Measurements from ENCODE around the gene HCAR1. TPM values are rescaled to one million over a fixed set of nuclear protein-coding genes. Genes with fewer than 3 reads are reported as not detected.
"Not testable (repeated sequence)": the region's sequence is repeated elsewhere in the genome, so short reads cannot be mapped to it uniquely, and the experiment has no call there.

HCAR1 gene

DNA sequence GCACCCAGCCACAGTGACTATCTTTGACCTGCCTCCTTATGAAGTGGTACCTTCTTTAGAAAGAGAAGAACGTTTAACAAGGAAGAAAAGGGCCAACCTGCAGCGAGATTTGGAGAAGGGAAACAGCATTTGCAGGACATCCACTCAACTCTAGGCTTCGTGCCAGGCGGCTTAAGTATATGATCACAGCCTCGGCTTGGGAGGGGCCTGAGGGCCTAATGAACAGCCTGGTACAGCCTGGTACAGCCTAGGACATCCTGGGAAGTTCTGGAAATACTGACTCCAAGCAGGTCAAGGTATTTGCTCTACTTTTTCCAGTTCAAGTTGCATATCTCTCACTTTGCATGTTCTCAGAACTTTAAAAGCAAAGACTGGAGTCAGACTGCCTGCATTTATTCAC is 43.6 kb downstream of the HCAR1 start:
- H3K27me3 ChIP-seq (ENCODE audit: control insufficient read depth, insufficient read depth, low read length): no peaks in the 10 kb centered on the region
- H3K9me3 ChIP-seq (replicated peaks; ENCODE audit: low read length): no peaks in the 10 kb centered on the region
- H3K9ac ChIP-seq (ENCODE audit: low read depth, low read length): no peak overlapping the region
- H3K36me3 ChIP-seq (ENCODE audit: insufficient read depth, low read length): no peaks in the 10 kb centered on the region
- H3K4me1 ChIP-seq (ENCODE audit: control insufficient read depth, insufficient read depth, low read length): no peaks in the 10 kb centered on the region
- H3K4me2 ChIP-seq (ENCODE audit: low read length): no peak overlapping the region
- H3K4me3 ChIP-seq (ENCODE audit: low read length): no peak overlapping the region

DNA sequence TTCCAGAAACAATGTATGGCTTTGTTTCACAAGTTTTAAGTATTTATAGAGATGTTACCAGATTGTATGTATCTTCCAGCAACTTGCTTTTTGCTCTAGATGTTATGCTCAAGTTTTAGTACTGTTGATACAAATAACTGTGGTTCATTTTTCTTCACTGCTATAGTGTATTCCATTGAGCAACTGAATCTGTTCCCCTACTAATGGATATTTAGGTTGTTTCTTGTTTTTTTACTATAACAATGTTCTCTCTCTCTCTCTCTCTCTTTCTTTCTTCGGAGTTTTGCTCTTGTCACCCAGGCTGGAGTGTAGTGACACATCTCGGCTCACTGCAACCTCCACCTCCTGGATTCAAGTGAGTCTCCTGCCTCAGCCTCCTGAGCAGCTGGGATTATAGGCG is 44.1 kb downstream of the HCAR1 start:
- H3K4me1 ChIP-seq (ENCODE audit: control insufficient read depth, insufficient read depth, low read length): no peaks in the 10 kb centered on the region
- no peak overlapping the region for H3K4me2 ChIP-seq (ENCODE audit: low read length)
- no peaks in the 10 kb centered on the region for H3K27me3 ChIP-seq (ENCODE audit: control insufficient read depth, insufficient read depth, low read length)

DNA sequence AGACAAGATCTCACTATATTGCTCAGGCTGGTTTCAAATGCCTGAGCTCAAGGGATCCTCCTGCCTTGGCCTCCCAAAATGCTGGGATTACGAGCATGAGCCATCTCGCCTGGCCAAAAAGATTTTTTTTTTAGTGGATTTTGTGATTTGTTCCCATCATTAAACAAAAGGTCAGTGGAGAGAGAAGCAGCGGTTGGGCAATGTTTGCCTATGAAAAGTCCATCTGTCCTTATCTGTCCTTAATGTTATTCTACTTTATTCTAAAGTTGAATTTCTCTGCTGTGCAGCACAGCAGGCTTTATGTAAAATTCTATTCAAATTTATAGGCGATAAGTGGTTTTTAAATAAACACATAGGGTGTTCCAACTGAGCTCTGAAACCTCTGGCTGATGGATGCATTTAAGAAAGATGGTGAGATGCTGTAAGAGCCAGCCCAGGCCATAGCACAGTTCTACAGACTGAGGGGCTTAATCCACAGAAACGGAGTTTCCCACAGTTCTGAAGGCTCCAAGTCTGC is 46.3 kb downstream of the HCAR1 start:
- Histone ChIP-seq H3K4me3 (ENCODE audit: low read length) (no peak overlapping the region), H3K4me1 (ENCODE audit: control insufficient read depth, insufficient read depth, low read length) (peaks cover 7% of the 10 kb centered on the region), H3K4me2 (ENCODE audit: low read length) (no peak overlapping the region), H3K27me3 (ENCODE audit: control insufficient read depth, insufficient read depth, low read length) (no peaks in the 10 kb centered on the region), H3K9me3 (replicated peaks; ENCODE audit: low read length) (no peaks in the 10 kb centered on the region), H3K36me3 (ENCODE audit: insufficient read depth, low read length) (no peaks in the 10 kb centered on the region), H3K9ac (ENCODE audit: low read depth, low read length) (no peak overlapping the region)

More for the DNA sequence above, 44.1 kb downstream of the HCAR1 start:
- Histone ChIP-seq H3K4me3 (ENCODE audit: low read length) (no peak overlapping the region), H3K9me3 (replicated peaks; ENCODE audit: low read length) (no peaks in the 10 kb centered on the region), H3K36me3 (ENCODE audit: insufficient read depth, low read length) (no peaks in the 10 kb centered on the region), H3K9ac (ENCODE audit: low read depth, low read length) (no peak overlapping the region)

DNA sequence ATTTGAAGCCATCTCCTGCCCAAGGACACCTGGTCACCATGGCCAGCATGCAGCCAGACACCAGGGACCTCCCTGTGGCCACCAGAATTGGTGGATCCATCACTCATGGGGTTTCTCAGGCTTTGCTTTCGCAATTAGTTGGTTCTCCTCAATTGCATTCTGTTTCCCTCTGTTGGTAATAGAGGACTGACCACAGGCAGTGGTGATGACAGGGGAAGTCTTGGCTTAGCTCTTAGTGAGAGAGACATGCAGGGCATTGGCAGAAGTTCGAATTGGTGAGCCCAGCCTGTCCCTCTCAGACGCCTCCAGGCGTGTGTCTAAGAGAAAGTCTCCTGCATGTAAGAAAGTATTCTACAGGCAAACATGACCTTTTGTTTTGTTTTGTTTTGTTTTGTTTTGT is 48.8 kb downstream of the HCAR1 start:
- Histone ChIP-seq H3K27me3 (ENCODE audit: control insufficient read depth, insufficient read depth, low read length) (no peaks in the 10 kb centered on the region), H3K36me3 (ENCODE audit: insufficient read depth, low read length) (no peaks in the 10 kb centered on the region), H3K9ac (ENCODE audit: low read depth, low read length) (no peak overlapping the region), H3K9me3 (replicated peaks; ENCODE audit: low read length) (no peaks in the 10 kb centered on the region), H3K4me1 (ENCODE audit: control insufficient read depth, insufficient read depth, low read length) (peaks cover 16% of the 10 kb centered on the region), H3K4me3 (ENCODE audit: low read length) (no peak overlapping the region), H3K4me2 (ENCODE audit: low read length) (no peak overlapping the region)

DNA sequence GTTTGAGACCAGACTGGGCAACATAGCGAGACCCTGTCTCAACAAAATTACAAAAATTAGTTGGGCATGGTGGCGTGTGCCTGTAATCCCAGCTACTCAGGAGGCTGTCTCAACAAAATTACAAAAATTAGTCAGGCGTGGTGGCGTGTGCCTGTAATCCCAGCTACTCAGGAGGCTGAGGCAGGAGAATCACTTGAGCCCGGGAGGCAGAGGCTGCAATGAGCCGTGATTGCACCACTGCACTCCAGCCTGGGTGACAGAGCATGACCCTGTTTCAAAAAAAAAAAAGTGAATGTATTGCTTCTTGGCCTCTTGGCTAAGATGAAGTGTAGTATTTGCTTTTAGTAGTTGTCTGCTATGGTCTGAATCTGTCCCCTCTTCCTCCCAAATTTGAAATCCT is 49.7 kb downstream of the HCAR1 start:
- not testable (repeated sequence) for H3K9me3 ChIP-seq (replicated peaks; ENCODE audit: low read length); H3K27me3 ChIP-seq (ENCODE audit: control insufficient read depth, insufficient read depth, low read length); H3K4me3 ChIP-seq (ENCODE audit: low read length); H3K36me3 ChIP-seq (ENCODE audit: insufficient read depth, low read length); H3K4me2 ChIP-seq (ENCODE audit: low read length); H3K9ac ChIP-seq (ENCODE audit: low read depth, low read length)
- H3K4me1 ChIP-seq (ENCODE audit: control insufficient read depth, insufficient read depth, low read length): peaks cover 16% of the 10 kb centered on the region

DNA sequence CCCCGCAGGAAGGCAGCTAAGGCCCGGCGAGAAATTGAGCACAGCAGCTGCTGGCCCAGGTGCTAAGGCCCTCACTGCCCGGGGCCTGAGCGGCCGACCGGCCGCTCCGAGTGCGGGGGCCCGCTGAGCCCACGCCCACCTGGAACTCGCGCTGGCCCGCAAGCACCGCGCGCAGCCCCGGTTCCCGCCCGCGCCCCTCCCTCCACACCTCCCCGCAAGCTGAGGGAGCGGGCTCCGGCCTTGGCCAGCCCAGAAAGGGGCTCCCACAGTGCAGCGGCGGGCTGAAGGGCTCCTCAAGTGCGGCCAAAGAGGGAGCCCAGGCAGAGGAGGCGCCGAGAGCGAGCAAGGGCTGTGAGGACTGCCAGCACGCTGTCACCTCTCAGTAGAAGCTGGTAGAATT is 53.9 kb downstream of the HCAR1 start:
- not testable (repeated sequence) for H3K4me3 ChIP-seq (ENCODE audit: low read length); H3K9me3 ChIP-seq (replicated peaks; ENCODE audit: low read length); H3K27me3 ChIP-seq (ENCODE audit: control insufficient read depth, insufficient read depth, low read length); H3K4me2 ChIP-seq (ENCODE audit: low read length); H3K36me3 ChIP-seq (ENCODE audit: insufficient read depth, low read length); H3K9ac ChIP-seq (ENCODE audit: low read depth, low read length)
- H3K4me1 ChIP-seq (ENCODE audit: control insufficient read depth, insufficient read depth, low read length): peaks cover 16% of the 10 kb centered on the region

Small RNAs within 50 kb of the gene (small RNA-seq; reads per million reads assigned to genes)
- gene AC026333.2: not detected
- gene RF00019: not detected
